Fibroblast of lung (primary cell): Measurements from ENCODE around the gene L3MBTL2.

ENCODE experiments used
- EZH2 ChIP-seq: IDR thresholded peaks from 2 replicates; pipeline ENCODE4 v1.5.1; 2012; ENCODE audit warnings: low read length, control low read depth, mild to moderate bottlenecking; ENCODE audit errors: missing control alignments
- TF ChIP-seq, protein P1 (sequence below), 2 donors: IDR thresholded peaks in 1 of 2; conservative IDR thresholded peaks in 1 of 2; 1 replicate in 1 of 2; 2 replicates in 1 of 2; pipeline ENCODE4 v1.5.1; 2011 to 2012; ENCODE audit warnings: low read length in 2 of 2, control low read depth in 1 of 2, inconsistent platforms in 1 of 2, low read depth in 1 of 2, mild to moderate bottlenecking in 1 of 2

DNA sequence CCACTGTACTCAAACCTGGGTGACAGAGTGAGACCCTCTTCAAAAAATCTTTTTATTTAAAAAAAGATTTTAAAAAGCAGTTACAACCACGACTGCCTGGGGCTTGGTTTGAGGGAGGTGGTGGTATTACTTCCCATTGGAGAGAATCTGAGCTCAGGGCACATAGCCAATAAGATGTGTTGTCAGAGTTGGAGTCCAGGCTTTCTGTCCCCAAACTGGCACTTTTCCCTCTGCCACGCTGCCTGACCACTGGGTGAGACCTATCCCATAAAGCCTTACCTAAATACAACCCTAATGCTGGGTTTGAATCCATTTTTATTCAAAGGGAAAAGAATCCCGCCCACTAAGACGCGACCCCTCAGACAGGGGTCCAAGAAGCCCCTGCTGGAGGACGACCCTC lies 24.1 kb downstream of the L3MBTL2 start:
- no peak for TF ChIP-seq EZH2
- TF ChIP-seq, protein P1, sequence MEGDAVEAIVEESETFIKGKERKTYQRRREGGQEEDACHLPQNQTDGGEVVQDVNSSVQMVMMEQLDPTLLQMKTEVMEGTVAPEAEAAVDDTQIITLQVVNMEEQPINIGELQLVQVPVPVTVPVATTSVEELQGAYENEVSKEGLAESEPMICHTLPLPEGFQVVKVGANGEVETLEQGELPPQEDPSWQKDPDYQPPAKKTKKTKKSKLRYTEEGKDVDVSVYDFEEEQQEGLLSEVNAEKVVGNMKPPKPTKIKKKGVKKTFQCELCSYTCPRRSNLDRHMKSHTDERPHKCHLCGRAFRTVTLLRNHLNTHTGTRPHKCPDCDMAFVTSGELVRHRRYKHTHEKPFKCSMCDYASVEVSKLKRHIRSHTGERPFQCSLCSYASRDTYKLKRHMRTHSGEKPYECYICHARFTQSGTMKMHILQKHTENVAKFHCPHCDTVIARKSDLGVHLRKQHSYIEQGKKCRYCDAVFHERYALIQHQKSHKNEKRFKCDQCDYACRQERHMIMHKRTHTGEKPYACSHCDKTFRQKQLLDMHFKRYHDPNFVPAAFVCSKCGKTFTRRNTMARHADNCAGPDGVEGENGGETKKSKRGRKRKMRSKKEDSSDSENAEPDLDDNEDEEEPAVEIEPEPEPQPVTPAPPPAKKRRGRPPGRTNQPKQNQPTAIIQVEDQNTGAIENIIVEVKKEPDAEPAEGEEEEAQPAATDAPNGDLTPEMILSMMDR (conservative IDR thresholded peaks at IDR 0.05 in 1 of 2, IDR thresholded peaks at IDR 0.05 in 1 of 2; ENCODE audit: low read depth in 1 of 2, low read length in 2 of 2): no peak
